ENCODE measurements around the gene PCDHA11. TPM values are rescaled to one million over a fixed set of nuclear protein-coding genes. Genes with fewer than 3 reads are reported as not detected.
"Not testable (repeated sequence)": the region's sequence is repeated elsewhere in the genome, so short reads cannot be mapped to it uniquely, and the experiment has no call there.

The PCDHA11 gene
- total and polyA plus RNA-seq, 3 donors from 2014 or later = 2.7 to 4.6 (median 2.9) TPM

DNA sequence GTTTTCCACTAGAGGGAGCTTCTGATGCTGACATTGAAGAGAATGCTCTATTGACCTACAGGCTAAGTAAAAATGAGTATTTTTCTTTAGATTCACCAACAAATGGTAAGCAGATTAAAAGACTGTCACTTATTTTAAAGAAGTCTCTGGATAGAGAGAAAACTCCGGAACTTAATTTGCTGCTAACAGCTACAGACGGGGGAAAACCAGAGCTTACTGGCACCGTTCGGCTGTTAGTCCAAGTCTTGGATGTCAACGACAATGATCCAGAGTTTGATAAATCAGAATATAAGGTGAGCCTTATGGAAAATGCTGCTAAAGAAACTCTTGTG lies 764 bp downstream of the PCDHA11 start:
- no peak overlapping the region for H3K27ac ChIP-seq
- intact Hi-C loops (cut with DNase I; ENCODE audit: low total_unique reads) = no loop called here
- H3K4me3 ChIP-seq = peak overlapping the region in 1 of 2 donors; percentile 18
- no peaks in the 10 kb centered on the region for H3K36me3 ChIP-seq (ENCODE audit: low read depth, missing control alignments)
- H3K4me1 ChIP-seq = no peaks in the 10 kb centered on the region
- DNase-seq = no peak
- H3K27me3 ChIP-seq = no peaks in the 10 kb centered on the region
- no peaks in the 10 kb centered on the region for H3K9me3 ChIP-seq
- TF ChIP-seq, protein P1, sequence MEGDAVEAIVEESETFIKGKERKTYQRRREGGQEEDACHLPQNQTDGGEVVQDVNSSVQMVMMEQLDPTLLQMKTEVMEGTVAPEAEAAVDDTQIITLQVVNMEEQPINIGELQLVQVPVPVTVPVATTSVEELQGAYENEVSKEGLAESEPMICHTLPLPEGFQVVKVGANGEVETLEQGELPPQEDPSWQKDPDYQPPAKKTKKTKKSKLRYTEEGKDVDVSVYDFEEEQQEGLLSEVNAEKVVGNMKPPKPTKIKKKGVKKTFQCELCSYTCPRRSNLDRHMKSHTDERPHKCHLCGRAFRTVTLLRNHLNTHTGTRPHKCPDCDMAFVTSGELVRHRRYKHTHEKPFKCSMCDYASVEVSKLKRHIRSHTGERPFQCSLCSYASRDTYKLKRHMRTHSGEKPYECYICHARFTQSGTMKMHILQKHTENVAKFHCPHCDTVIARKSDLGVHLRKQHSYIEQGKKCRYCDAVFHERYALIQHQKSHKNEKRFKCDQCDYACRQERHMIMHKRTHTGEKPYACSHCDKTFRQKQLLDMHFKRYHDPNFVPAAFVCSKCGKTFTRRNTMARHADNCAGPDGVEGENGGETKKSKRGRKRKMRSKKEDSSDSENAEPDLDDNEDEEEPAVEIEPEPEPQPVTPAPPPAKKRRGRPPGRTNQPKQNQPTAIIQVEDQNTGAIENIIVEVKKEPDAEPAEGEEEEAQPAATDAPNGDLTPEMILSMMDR (IDR thresholded peaks at IDR 0.05) = no peak
- TF ChIP-seq POLR2A (IDR thresholded peaks at IDR 0.05) = no peak
- WGBS, 2 donors = 37 to 42% methylated on average over 5 of the region's 5 CpGs

- Histone ChIP-seq H3K36me3 (ENCODE audit: low read depth, missing control alignments) (no peaks in the 10 kb centered on the region), H3K4me1 (no peaks in the 10 kb centered on the region), H3K4me3 (peak overlapping the region; percentile 19 to 23), H3K27me3 (no peaks in the 10 kb centered on the region), H3K27ac (no peak overlapping the region), H3K9me3 (no peaks in the 10 kb centered on the region)
- intact Hi-C loops (cut with DNase I; ENCODE audit: low total_unique reads) = no loop called here
- 39 to 41% methylated on average over 14 to 71 of the region's 114 CpGs for WGBS, 2 donors
- DNase-seq = peak; percentile 14
- TF ChIP-seq POLR2A (IDR thresholded peaks at IDR 0.05) = no peak
- TF ChIP-seq, protein P1 (IDR thresholded peaks at IDR 0.05) = no peak
Measured at GRCh38 chr5:140870221-140871201, 1.8 kb downstream of the PCDHA11 start.

DNA sequence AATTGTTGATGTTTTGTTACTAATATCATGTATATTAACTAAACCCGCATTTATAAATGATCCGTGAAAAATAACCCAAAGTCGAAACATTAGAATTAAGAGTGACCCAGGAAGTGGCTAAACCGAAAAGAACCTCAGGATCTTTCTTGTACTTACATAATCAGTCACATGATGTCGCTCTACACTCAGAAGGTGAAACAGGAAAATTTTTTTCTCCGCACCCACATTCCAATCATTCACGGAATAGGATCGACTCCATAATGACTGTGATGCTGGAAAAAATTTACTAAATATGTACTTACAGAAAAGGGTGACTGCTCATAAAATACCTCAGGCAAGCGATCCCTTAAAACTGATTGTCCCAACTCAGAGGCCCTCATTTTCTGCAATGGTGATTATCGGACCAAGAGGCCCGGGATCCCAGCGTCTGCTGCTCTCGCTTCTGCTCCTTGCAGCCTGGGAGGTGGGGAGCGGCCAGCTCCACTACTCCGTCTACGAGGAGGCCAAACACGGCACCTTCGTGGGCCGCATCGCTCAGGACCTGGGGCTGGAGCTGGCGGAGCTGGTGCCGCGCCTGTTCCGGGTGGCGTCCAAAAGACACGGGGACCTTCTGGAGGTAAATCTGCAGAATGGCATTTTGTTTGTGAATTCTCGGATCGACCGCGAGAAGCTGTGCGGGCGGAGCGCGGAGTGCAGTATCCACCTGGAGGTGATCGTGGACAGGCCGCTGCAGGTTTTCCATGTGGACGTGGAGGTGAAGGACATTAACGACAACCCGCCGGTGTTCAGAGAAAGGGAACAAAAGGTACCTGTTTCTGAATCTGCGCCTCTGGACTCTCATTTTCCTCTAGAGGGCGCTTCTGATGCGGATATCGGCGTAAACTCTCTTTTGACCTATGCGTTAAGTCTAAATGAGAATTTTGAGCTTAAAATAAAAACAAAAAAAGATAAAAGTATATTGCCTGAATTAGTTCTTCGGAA lies 6.6 kb downstream of the PCDHA11 start, which contains the start of gene PCDHA12:
Gene PCDHA12 (plus strand): TSS at position 224 of the 981 bp plus-strand sequence. CDS start 165 bp downstream, at position 389.
- 12 to 14% methylated on average over 47 of the region's 47 CpGs for WGBS, 2 donors
- H3K4me1 ChIP-seq = no peaks in the 10 kb centered on the region
- H3K4me3 ChIP-seq = peak within 1 kb of the TSS in 1 of 2 donors; percentile 51
- H3K36me3 ChIP-seq (ENCODE audit: low read depth, missing control alignments) = no peaks in the 10 kb centered on the region
- no peak for DNase-seq
- no peaks in the 10 kb centered on the region for H3K9me3 ChIP-seq
- intact Hi-C loops (cut with DNase I; ENCODE audit: low total_unique reads) = no loop called here
- TF ChIP-seq, protein P1 (IDR thresholded peaks at IDR 0.05) = peak in 2 of 3 experiments; percentile 27 to 28
- no peak for TF ChIP-seq POLR2A (IDR thresholded peaks at IDR 0.05)
- H3K27me3 ChIP-seq = no peaks in the 10 kb centered on the region
- no peak within 1 kb of the TSS for H3K27ac ChIP-seq

DNA sequence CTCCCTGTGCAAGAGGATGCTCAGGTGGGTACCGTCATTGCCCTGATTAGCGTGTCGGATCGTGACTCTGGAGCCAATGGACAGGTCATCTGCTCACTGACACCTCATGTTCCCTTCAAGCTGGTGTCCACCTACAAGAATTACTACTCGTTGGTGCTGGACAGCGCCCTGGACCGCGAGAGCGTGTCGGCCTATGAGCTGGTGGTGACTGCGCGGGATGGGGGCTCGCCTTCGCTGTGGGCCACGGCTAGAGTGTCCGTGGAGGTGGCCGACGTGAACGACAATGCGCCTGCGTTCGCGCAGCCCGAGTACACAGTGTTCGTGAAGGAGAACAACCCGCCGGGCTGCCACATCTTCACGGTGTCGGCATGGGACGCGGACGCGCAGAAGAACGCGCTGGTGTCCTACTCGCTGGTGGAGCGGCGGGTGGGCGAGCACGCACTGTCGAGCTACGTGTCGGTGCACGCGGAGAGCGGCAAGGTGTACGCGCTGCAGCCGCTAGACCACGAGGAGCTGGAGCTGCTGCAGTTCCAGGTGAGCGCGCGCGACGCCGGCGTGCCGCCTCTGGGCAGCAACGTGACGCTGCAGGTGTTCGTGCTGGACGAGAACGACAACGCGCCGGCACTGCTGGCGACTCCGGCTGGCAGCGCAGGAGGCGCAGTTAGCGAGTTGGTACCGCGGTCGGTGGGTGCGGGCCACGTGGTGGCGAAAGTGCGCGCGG lies 7.9 kb downstream of the PCDHA11 start:
- DNase-seq; intact Hi-C loops (cut with DNase I; ENCODE audit: low total_unique reads); H3K9me3 ChIP-seq; H3K4me1 ChIP-seq; H3K27me3 ChIP-seq; H3K27ac ChIP-seq; H3K36me3 ChIP-seq (ENCODE audit: low read depth, missing control alignments): not testable (repeated sequence)
- WGBS, 2 donors = 33 to 39% methylated on average over 13 to 74 of the region's 80 CpGs
- H3K4me3 ChIP-seq = peak overlapping the region; percentile 16 to 51
